ENCODE results near the gene EQTN.

GRCh38 chr9:27337236-27337635 lies 40.3 kb upstream of the EQTN start:
- TF ChIP-seq SPI1 (IDR thresholded peaks at IDR 0.05; ENCODE audit: borderline replicate concordance, low read depth) (no peak), POLR2AphosphoS5 (IDR thresholded peaks at IDR 0.05; ENCODE audit: low read depth) (no peak)
- TF ChIP-seq, protein P1, sequence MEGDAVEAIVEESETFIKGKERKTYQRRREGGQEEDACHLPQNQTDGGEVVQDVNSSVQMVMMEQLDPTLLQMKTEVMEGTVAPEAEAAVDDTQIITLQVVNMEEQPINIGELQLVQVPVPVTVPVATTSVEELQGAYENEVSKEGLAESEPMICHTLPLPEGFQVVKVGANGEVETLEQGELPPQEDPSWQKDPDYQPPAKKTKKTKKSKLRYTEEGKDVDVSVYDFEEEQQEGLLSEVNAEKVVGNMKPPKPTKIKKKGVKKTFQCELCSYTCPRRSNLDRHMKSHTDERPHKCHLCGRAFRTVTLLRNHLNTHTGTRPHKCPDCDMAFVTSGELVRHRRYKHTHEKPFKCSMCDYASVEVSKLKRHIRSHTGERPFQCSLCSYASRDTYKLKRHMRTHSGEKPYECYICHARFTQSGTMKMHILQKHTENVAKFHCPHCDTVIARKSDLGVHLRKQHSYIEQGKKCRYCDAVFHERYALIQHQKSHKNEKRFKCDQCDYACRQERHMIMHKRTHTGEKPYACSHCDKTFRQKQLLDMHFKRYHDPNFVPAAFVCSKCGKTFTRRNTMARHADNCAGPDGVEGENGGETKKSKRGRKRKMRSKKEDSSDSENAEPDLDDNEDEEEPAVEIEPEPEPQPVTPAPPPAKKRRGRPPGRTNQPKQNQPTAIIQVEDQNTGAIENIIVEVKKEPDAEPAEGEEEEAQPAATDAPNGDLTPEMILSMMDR (IDR thresholded peaks at IDR 0.05; ENCODE audit: insufficient read depth, low read length) = no peak
- TF ChIP-seq, protein P2, sequence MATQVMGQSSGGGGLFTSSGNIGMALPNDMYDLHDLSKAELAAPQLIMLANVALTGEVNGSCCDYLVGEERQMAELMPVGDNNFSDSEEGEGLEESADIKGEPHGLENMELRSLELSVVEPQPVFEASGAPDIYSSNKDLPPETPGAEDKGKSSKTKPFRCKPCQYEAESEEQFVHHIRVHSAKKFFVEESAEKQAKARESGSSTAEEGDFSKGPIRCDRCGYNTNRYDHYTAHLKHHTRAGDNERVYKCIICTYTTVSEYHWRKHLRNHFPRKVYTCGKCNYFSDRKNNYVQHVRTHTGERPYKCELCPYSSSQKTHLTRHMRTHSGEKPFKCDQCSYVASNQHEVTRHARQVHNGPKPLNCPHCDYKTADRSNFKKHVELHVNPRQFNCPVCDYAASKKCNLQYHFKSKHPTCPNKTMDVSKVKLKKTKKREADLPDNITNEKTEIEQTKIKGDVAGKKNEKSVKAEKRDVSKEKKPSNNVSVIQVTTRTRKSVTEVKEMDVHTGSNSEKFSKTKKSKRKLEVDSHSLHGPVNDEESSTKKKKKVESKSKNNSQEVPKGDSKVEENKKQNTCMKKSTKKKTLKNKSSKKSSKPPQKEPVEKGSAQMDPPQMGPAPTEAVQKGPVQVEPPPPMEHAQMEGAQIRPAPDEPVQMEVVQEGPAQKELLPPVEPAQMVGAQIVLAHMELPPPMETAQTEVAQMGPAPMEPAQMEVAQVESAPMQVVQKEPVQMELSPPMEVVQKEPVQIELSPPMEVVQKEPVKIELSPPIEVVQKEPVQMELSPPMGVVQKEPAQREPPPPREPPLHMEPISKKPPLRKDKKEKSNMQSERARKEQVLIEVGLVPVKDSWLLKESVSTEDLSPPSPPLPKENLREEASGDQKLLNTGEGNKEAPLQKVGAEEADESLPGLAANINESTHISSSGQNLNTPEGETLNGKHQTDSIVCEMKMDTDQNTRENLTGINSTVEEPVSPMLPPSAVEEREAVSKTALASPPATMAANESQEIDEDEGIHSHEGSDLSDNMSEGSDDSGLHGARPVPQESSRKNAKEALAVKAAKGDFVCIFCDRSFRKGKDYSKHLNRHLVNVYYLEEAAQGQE (IDR thresholded peaks at IDR 0.05; ENCODE audit: insufficient replicate concordance, low read depth) = no peak

All from HL-60 (cell line).